ENCODE results near the gene ANKMY1. TPM values are rescaled to one million over a fixed set of nuclear protein-coding genes. Genes with fewer than 3 reads are reported as not detected.

Gene ANKMY1
- total RNA-seq, 3 donors from 2014 or later (not counting 1 experiment from before 2014, with no cell fraction given), result 43.8 to 51.5 (median 46.6) TPM

DNA sequence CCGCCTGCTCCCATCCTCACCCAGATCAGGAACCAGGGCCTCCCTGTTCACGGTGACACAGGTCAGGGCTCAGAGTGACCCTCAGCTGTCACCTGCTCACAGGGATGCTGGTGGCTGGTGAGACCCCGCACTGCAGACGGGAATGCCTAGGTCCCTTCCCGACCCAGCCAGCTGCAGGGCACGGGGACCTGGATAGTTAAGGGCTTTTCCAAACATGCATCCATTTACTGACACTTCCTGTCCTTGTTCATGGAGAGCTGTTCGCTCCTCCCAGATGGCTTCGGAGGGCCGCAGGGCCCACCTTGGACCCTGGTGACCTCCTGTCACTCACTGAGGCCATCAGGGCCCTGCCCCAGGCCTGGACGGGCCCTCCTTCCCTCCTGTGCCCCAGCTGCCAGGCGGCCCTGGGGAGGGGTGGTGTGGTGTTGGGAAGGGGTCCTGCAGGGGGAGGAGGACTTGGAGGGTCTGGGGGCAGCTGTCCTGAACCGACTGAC, 90.6 kb downstream of the ANKMY1 start:
- intact Hi-C loops (cut with micrococcal nuclease), result no loop called here
- TF ChIP-seq, protein P1, sequence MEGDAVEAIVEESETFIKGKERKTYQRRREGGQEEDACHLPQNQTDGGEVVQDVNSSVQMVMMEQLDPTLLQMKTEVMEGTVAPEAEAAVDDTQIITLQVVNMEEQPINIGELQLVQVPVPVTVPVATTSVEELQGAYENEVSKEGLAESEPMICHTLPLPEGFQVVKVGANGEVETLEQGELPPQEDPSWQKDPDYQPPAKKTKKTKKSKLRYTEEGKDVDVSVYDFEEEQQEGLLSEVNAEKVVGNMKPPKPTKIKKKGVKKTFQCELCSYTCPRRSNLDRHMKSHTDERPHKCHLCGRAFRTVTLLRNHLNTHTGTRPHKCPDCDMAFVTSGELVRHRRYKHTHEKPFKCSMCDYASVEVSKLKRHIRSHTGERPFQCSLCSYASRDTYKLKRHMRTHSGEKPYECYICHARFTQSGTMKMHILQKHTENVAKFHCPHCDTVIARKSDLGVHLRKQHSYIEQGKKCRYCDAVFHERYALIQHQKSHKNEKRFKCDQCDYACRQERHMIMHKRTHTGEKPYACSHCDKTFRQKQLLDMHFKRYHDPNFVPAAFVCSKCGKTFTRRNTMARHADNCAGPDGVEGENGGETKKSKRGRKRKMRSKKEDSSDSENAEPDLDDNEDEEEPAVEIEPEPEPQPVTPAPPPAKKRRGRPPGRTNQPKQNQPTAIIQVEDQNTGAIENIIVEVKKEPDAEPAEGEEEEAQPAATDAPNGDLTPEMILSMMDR (IDR thresholded peaks at IDR 0.05), result no peak
- H3K36me3 ChIP-seq (ENCODE audit: control insufficient read depth, insufficient read depth, low read length), result no peaks in the 10 kb centered on the region
- 89% methylated on average over 12 of the region's 12 CpGs for WGBS (ENCODE audit: insufficient coverage)
- no peaks in the 10 kb centered on the region for H3K9me3 Mint-ChIP-seq
- peak in 1 of 2 donors; percentile 5 for DNase-seq
- H3K4me3 Mint-ChIP-seq, result no peak overlapping the region
- peaks cover 0 to 4% of the 10 kb centered on the region in 2 donors for H3K4me1 Mint-ChIP-seq
- no peaks in the 10 kb centered on the region for H3K27me3 ChIP-seq (ENCODE audit: control insufficient read depth, insufficient read depth, low read length)
- H3K27ac Mint-ChIP-seq, result no peak overlapping the region
- ATAC-seq, result no peak
- H3K27ac ChIP-seq (ENCODE audit: low read length), result no peak overlapping the region
- H3K9me3 ChIP-seq (ENCODE audit: control insufficient read depth, insufficient read depth, low read length), result peaks cover under 1% of the 10 kb centered on the region
- no peaks in the 10 kb centered on the region for H3K27me3 Mint-ChIP-seq (ENCODE audit: low read depth in 2 of 2)
- H3K4me1 ChIP-seq (ENCODE audit: control insufficient read depth, insufficient read depth, low read length), result no peaks in the 10 kb centered on the region
- H3K4me3 ChIP-seq (ENCODE audit: low read length), result no peak overlapping the region
- H3K36me3 Mint-ChIP-seq, result no peaks in the 10 kb centered on the region

DNA sequence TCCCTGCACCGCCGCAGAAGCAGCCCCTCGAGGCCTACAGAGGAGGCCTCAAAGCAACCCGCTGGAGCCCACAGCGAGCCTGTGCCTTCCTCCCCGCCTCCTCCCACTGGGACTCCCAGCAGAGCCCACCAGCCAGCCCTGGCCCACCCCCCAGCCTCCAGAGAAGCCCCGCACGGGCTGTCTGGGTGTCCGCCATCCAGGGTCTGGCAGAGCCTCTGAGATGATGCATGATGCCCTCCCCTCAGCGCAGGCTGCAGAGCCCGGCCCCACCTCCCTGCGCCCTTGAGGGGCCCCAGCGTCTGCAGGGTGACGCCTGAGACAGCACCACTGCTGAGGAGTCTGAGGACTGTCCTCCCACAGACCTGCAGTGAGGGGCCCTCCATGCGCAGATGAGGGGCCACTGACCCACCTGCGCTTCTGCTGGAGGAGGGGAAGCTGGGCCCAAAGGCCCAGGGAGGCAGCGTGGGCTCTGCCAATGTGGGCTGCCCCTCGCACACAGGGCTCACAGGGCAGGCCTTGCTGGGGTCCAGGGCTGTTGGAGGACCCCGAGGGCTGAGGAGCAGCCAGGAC, 91.1 kb downstream of the ANKMY1 start:
- Histone ChIP-seq H3K9me3 (ENCODE audit: control insufficient read depth, insufficient read depth, low read length) (no peaks in the 10 kb centered on the region), H3K27me3 (ENCODE audit: control insufficient read depth, insufficient read depth, low read length) (no peaks in the 10 kb centered on the region), H3K36me3 (ENCODE audit: control insufficient read depth, insufficient read depth, low read length) (no peaks in the 10 kb centered on the region), H3K4me3 (ENCODE audit: low read length) (no peak overlapping the region), H3K27ac (ENCODE audit: low read length) (no peak overlapping the region), H3K4me1 (ENCODE audit: control insufficient read depth, insufficient read depth, low read length) (no peaks in the 10 kb centered on the region)
- Mint-ChIP-seq H3K4me1 (peaks cover 0 to 4% of the 10 kb centered on the region in 2 donors), H3K4me3 (no peak overlapping the region), H3K27me3 (ENCODE audit: low read depth in 2 of 2) (no peaks in the 10 kb centered on the region), H3K36me3 (no peaks in the 10 kb centered on the region), H3K27ac (no peak overlapping the region), H3K9me3 (no peaks in the 10 kb centered on the region)
- TF ChIP-seq, protein P1 (IDR thresholded peaks at IDR 0.05), result no peak
- intact Hi-C loops (cut with micrococcal nuclease), result no loop called here
- 80% methylated on average over 19 of the region's 19 CpGs for WGBS (ENCODE audit: insufficient coverage)
- DNase-seq (peak in 1 of 2 donors; percentile 7), ATAC-seq (no peak)

DNA sequence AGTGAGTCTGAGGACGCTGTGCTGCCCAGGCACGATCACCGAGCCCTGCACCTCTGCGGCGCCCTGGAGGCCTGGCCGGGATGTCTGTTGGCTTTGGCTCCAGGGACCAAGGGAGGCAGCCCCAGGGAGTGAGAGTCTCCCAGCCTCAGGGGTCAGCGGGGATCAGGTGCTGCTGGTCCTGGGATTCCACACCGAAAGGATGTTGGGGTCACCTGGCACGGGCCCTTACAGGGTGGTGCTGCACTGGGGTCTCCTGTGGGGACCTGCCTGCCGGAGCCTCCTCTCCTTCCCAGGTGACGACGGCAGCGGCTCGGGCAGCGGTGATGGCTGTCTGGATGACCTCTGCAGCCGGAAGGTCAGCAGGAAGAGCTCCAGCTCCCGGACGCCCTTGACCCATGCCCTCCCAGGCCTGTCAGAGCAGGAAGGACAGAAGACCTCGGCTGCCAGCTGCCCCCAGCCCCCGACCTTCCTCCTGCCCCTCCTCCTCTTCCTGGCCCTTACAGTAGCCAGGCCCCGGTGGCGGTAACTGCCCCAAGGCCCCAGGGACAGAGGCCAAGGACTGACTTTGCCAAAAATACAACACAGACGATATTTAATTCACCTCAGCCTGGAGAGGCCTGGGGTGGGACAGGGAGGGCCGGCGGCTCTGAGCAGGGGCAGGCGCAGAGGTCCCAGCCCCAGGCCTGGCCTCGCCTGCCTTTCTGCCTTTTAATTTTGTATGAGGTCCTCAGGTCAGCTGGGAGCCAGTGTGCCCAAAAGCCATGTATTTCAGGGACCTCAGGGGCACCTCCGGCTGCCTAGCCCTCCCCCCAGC, 91.8 kb downstream of the ANKMY1 start:
- intact Hi-C loops (cut with micrococcal nuclease), result no loop called here
- WGBS (ENCODE audit: insufficient coverage), result 83% methylated on average over 28 of the region's 28 CpGs
- ATAC-seq, result no peak
- no peaks in the 10 kb centered on the region for H3K27me3 ChIP-seq (ENCODE audit: control insufficient read depth, insufficient read depth, low read length)
- Mint-ChIP-seq H3K27ac (no peak overlapping the region), H3K36me3 (no peaks in the 10 kb centered on the region), H3K4me3 (no peak overlapping the region), H3K27me3 (ENCODE audit: low read depth in 2 of 2) (no peaks in the 10 kb centered on the region), H3K9me3 (no peaks in the 10 kb centered on the region), H3K4me1 (peaks cover 0 to 4% of the 10 kb centered on the region in 2 donors)
- H3K27ac ChIP-seq (ENCODE audit: low read length), result no peak overlapping the region
- no peak overlapping the region for H3K4me3 ChIP-seq (ENCODE audit: low read length)
- no peaks in the 10 kb centered on the region for H3K9me3 ChIP-seq (ENCODE audit: control insufficient read depth, insufficient read depth, low read length)
- DNase-seq, result peak in 1 of 2 donors; percentile 8
- TF ChIP-seq, protein P1 (IDR thresholded peaks at IDR 0.05), result no peak
- H3K36me3 ChIP-seq (ENCODE audit: control insufficient read depth, insufficient read depth, low read length), result no peaks in the 10 kb centered on the region
- H3K4me1 ChIP-seq (ENCODE audit: control insufficient read depth, insufficient read depth, low read length), result no peaks in the 10 kb centered on the region

Data from natural killer cell (primary cell).